Measurements from ENCODE around the gene RSAD1.

DNA sequence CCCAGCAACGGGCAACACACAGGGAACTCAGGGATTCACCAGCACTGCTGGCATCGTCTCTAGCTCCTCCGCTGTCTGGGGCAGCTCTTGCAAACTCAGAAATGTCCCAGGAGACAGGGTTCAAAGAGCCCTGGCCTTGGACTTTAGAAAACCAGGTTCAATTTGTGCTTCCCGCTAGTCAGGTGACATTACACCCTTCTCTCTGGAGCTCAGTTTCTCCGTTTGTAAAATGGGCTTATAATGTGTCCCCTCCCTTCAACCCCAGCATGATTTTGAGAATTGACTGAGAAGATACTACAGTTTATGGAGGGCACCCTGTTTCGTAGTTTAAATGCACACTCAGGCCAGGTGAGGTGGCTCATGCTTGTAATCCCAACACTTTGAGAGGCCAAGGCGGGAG is 27.6 kb downstream of the RSAD1 start:
- TF ChIP-seq GATA2 (IDR thresholded peaks at IDR 0.05; ENCODE audit: low read depth, low read length) (no peak), GATA3 (IDR thresholded peaks at IDR 0.05; ENCODE audit: low read depth, low read length) (no peak)

Measured in SH-SY5Y (cell line).